HepG2 (cell line): Measurements from ENCODE around the gene BIRC5. TPM values are rescaled to one million over a fixed set of nuclear protein-coding genes. Genes with fewer than 3 reads are reported as not detected.

Experiments
- ATRX ChIP-seq: sonication (generic); formaldehyde crosslinking; IDR thresholded peaks from 2 replicates; pipeline ENCODE4 v1.4.0; 2020; ENCODE audit warnings: missing genetic modification reagents, borderline replicate concordance
- ELF1 ChIP-seq: sonication (generic); formaldehyde crosslinking; IDR thresholded peaks from 2 replicates; pipeline ENCODE4 v1.4.0; 2020; ENCODE audit warnings: missing genetic modification reagents
- ETV5 ChIP-seq: IDR thresholded peaks from 2 replicates; pipeline ENCODE4 v1.6.1; 2018; ENCODE audit warnings: missing biosample characterization, missing genetic modification reagents, inconsistent platforms, borderline replicate concordance
- HOXA5 ChIP-seq: sonication (generic); formaldehyde crosslinking; IDR thresholded peaks from 2 replicates; pipeline ENCODE4 v1.4.0; 2020; ENCODE audit warnings: missing genetic modification reagents
- MAFF ChIP-seq: IDR thresholded peaks from 2 replicates; pipeline ENCODE4 v1.6.1; 2011; ENCODE audit warnings: low read depth, low read length, improper control_type of control experiment
- PCBP2 ChIP-seq: fragments of 200-400 bp; formaldehyde crosslinking; optimal IDR thresholded peaks from 2 replicates; pipeline ENCODE3; 2018; ENCODE audit warnings: low read length, low read depth; ENCODE audit not compliant: poor library complexity, severe bottlenecking
- POGZ ChIP-seq: sonication (generic); formaldehyde crosslinking; IDR thresholded peaks from 2 replicates; pipeline ENCODE4 v1.4.0; 2020; ENCODE audit warnings: mild to moderate bottlenecking, missing genetic modification reagents
- SMAD1 ChIP-seq: sonication (generic); formaldehyde crosslinking; IDR thresholded peaks from 2 replicates; pipeline ENCODE4 v1.4.0; 2020; ENCODE audit warnings: missing genetic modification reagents, low read depth, mild to moderate bottlenecking, borderline replicate concordance
- SOX13 ChIP-seq, 3 experiments: fragments of 450-650 bp in 1 of 3; sonication (generic) in 1 of 3; formaldehyde crosslinking in 1 of 3; IDR thresholded peaks in 2 of 3; conservative IDR thresholded peaks in 1 of 3; 2 replicates each; pipeline versions ENCODE4 v1.5.0 to v1.6.1; 2016 to 2020; ENCODE audit warnings: antibody characterized with exemption in 1 of 3, mild to moderate bottlenecking in 1 of 3, missing compliant biosample characterization in 1 of 3, missing genetic modification reagents in 1 of 3, moderate library complexity in 1 of 3
- TBX3 ChIP-seq: fragments of 450-650 bp; IDR thresholded peaks from 2 replicates; pipeline ENCODE4 v1.6.1; 2017; ENCODE audit warnings: antibody characterized with exemption, mild to moderate bottlenecking, inconsistent platforms, borderline replicate concordance
- TFAP4 ChIP-seq: sonication (generic); IDR thresholded peaks from 2 replicates; pipeline ENCODE4 v1.6.1; 2016; ENCODE audit warnings: low read depth, borderline replicate concordance
- THAP11 ChIP-seq: IDR thresholded peaks from 2 replicates; pipeline ENCODE4 v1.6.1; 2016; ENCODE audit warnings: missing biosample characterization, missing genetic modification reagents
- ZFP36 ChIP-seq: fragments of 150-350 bp; IDR thresholded peaks from 2 replicates; pipeline ENCODE4 v1.6.1; 2018; ENCODE audit warnings: borderline replicate concordance, low read length, low read depth; ENCODE audit not compliant: partially characterized antibody
- ZNF101 ChIP-seq: sonication (generic); formaldehyde crosslinking; IDR thresholded peaks from 2 replicates; pipeline ENCODE4 v1.4.0; 2020; ENCODE audit warnings: mild to moderate bottlenecking, low read depth, missing genetic modification reagents, borderline replicate concordance
- ZNF543 ChIP-seq: sonication (generic); formaldehyde crosslinking; IDR thresholded peaks from 2 replicates; pipeline ENCODE4 v1.4.0; 2020; ENCODE audit warnings: mild to moderate bottlenecking, missing genetic modification reagents
- polyA plus RNA-seq, 8 experiments: library from polyadenylated mRNA; depleted of rRNA in 3 of 8; stranded (reverse) in 7 of 8; unstranded in 1 of 8; fragments of >200 nt; fragmentation: Illumina TruSeq in 4 of 8; extraction: Trizol in 4 of 8; gene quantifications; 2 replicates each; pipeline versions ENCODE4 v1.2.1 to v1.2.3, GENCODE V29; 2011 to 2016; ENCODE audit warnings: low read depth in 4 of 8, missing spikeins in 1 of 8, mixed read lengths in 1 of 8; ENCODE audit not compliant: insufficient read depth in 1 of 8
- total RNA-seq, 5 experiments: library from RNA; depleted of rRNA; stranded (reverse); fragments of >200 nt; fragmentation: Illumina TruSeq; extraction: Trizol; gene quantifications; 2 replicates each; pipeline ENCODE4 v1.2.3, GENCODE V29; 2016; ENCODE audit warnings: low read depth in 1 of 5
- TF ChIP-seq, protein P1 (sequence below): sonication (generic); formaldehyde crosslinking; conservative IDR thresholded peaks from 2 replicates; pipeline ENCODE4 v1.8.0; 2022; ENCODE audit warnings: mild to moderate bottlenecking, moderate library complexity, missing genetic modification reagents
- TF ChIP-seq, protein P2 (sequence below): sonication (generic); formaldehyde crosslinking; IDR thresholded peaks from 2 replicates; pipeline ENCODE4 v1.4.0; 2020; ENCODE audit warnings: missing genetic modification reagents

The BIRC5 gene
- total and polyA plus RNA-seq, 2 of the 13 experiments (the other 11 are each of a cell fraction or from before 2014, with no cell fraction given) = 30.3 to 135 TPM

- TF ChIP-seq, protein P1, sequence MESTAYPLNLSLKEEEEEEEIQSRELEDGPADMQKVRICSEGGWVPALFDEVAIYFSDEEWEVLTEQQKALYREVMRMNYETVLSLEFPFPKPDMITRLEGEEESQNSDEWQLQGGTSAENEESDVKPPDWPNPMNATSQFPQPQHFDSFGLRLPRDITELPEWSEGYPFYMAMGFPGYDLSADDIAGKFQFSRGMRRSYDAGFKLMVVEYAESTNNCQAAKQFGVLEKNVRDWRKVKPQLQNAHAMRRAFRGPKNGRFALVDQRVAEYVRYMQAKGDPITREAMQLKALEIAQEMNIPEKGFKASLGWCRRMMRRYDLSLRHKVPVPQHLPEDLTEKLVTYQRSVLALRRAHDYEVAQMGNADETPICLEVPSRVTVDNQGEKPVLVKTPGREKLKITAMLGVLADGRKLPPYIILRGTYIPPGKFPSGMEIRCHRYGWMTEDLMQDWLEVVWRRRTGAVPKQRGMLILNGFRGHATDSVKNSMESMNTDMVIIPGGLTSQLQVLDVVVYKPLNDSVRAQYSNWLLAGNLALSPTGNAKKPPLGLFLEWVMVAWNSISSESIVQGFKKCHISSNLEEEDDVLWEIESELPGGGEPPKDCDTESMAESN (CRISPR knock-in tag) = no peak
- TF ChIP-seq TBX3 = no peak
- TF ChIP-seq ZNF101 = no peak
- no peak for TF ChIP-seq HOXA5 (CRISPR knock-in tag)
- TF ChIP-seq ZFP36 = no peak
- TF ChIP-seq, protein P2, sequence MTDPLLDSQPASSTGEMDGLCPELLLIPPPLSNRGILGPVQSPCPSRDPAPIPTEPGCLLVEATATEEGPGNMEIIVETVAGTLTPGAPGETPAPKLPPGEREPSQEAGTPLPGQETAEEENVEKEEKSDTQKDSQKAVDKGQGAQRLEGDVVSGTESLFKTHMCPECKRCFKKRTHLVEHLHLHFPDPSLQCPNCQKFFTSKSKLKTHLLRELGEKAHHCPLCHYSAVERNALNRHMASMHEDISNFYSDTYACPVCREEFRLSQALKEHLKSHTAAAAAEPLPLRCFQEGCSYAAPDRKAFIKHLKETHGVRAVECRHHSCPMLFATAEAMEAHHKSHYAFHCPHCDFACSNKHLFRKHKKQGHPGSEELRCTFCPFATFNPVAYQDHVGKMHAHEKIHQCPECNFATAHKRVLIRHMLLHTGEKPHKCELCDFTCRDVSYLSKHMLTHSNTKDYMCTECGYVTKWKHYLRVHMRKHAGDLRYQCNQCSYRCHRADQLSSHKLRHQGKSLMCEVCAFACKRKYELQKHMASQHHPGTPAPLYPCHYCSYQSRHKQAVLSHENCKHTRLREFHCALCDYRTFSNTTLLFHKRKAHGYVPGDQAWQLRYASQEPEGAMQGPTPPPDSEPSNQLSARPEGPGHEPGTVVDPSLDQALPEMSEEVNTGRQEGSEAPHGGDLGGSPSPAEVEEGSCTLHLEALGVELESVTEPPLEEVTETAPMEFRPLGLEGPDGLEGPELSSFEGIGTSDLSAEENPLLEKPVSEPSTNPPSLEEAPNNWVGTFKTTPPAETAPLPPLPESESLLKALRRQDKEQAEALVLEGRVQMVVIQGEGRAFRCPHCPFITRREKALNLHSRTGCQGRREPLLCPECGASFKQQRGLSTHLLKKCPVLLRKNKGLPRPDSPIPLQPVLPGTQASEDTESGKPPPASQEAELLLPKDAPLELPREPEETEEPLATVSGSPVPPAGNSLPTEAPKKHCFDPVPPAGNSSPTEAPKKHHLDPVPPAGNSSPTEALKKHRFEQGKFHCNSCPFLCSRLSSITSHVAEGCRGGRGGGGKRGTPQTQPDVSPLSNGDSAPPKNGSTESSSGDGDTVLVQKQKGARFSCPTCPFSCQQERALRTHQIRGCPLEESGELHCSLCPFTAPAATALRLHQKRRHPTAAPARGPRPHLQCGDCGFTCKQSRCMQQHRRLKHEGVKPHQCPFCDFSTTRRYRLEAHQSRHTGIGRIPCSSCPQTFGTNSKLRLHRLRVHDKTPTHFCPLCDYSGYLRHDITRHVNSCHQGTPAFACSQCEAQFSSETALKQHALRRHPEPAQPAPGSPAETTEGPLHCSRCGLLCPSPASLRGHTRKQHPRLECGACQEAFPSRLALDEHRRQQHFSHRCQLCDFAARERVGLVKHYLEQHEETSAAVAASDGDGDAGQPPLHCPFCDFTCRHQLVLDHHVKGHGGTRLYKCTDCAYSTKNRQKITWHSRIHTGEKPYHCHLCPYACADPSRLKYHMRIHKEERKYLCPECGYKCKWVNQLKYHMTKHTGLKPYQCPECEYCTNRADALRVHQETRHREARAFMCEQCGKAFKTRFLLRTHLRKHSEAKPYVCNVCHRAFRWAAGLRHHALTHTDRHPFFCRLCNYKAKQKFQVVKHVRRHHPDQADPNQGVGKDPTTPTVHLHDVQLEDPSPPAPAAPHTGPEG (CRISPR knock-in tag) = no peak
- TF ChIP-seq ZNF543 (CRISPR knock-in tag) = no peak
- no peak for TF ChIP-seq SOX13 (IDR thresholded peaks at IDR 0.05)
- peak in 1 of 2 experiments; percentile 32; a peak in 1 of 4 replicates for TF ChIP-seq SOX13 (CRISPR knock-in tag; conservative IDR thresholded peaks at IDR 0.05 in 1 of 2, IDR thresholded peaks at IDR 0.05 in 1 of 2)
- no peak for TF ChIP-seq MAFF
- TF ChIP-seq ELF1 (CRISPR knock-in tag) = 0 out of 2 replicates have a peak, but pooled peaks have one; percentile 56
- TF ChIP-seq THAP11 (CRISPR knock-in tag) = peak; percentile 61
- TF ChIP-seq PCBP2 = no peak
- TF ChIP-seq SMAD1 = no peak
- no peak for TF ChIP-seq POGZ (CRISPR knock-in tag)
- peak; percentile 64; the same call in 1 of the 2 replicates for TF ChIP-seq TFAP4
- no peak for TF ChIP-seq ATRX (CRISPR knock-in tag)
- peak; percentile 35; the same call in 1 of the 2 replicates for TF ChIP-seq ETV5 (CRISPR knock-in tag)
These were observed 44.5 kb downstream of the BIRC5 start (continued) for GRCh38 chr17:78258323-78259191.
